GM12878 (cell line): ENCODE data around the gene FAM114A2. TPM values are rescaled to one million over a fixed set of nuclear protein-coding genes. Genes with fewer than 3 reads are reported as not detected.

Experiments used
- ATF7 ChIP-seq: fragments of 450-650 bp; IDR thresholded peaks from 2 replicates; pipeline ENCODE4 v1.6.1; 2016; ENCODE audit warnings: low read depth, mild to moderate bottlenecking
- BCL11A ChIP-seq: IDR thresholded peaks from 2 replicates; pipeline ENCODE4 v1.6.1; 2011; ENCODE audit warnings: low read depth, low read length
- BMI1 ChIP-seq: fragments of 450-650 bp; IDR thresholded peaks from 2 replicates; pipeline ENCODE4 v1.6.1; 2016; ENCODE audit warnings: mild to moderate bottlenecking, moderate library complexity, borderline replicate concordance
- CBX3 ChIP-seq: fragments of 200-600 bp; sonication (generic); IDR thresholded peaks from 2 replicates; pipeline ENCODE4 v1.6.1; 2016; ENCODE audit warnings: low read depth, borderline replicate concordance
- CHD2 ChIP-seq: IDR thresholded peaks from 2 replicates; pipeline ENCODE4 v1.6.1; 2011; ENCODE audit warnings: low read depth, low read length, improper control_type of control experiment, borderline replicate concordance
- ESRRA ChIP-seq: IDR thresholded peaks from 2 replicates; pipeline ENCODE4 v1.6.1; 2012; ENCODE audit warnings: mild to moderate bottlenecking, low read length, improper control_type of control experiment
- GATAD2B ChIP-seq: fragments of 450-650 bp; conservative IDR thresholded peaks from 2 replicates; pipeline ENCODE4 v1.6.1; 2017; ENCODE audit warnings: low read depth, mild to moderate bottlenecking, moderate library complexity
- HCFC1 ChIP-seq: fragments of 150-350 bp; IDR thresholded peaks from 2 replicates; pipeline ENCODE4 v1.6.1; 2014; ENCODE audit warnings: low read length
- MEF2B ChIP-seq: fragments of 450-650 bp; IDR thresholded peaks from 2 replicates; pipeline ENCODE4 v1.6.1; 2018; ENCODE audit warnings: mild to moderate bottlenecking, moderate library complexity; ENCODE audit not compliant: partially characterized antibody, poor library complexity, severe bottlenecking
- MTA3 ChIP-seq: IDR thresholded peaks from 2 replicates; pipeline ENCODE4 v1.6.1; 2012; ENCODE audit warnings: low read length, inconsistent platforms, borderline replicate concordance
- RAD51 ChIP-seq: fragments of 450-650 bp; IDR thresholded peaks from 2 replicates; pipeline ENCODE4 v1.6.1; 2016; ENCODE audit warnings: moderate library complexity, mild to moderate bottlenecking, inconsistent platforms
- SMAD5 ChIP-seq: IDR thresholded peaks from 2 replicates; pipeline ENCODE4 v1.6.1; 2016; ENCODE audit warnings: antibody characterized with exemption, low read depth
- SREBF2 ChIP-seq: IDR thresholded peaks from 2 replicates; pipeline ENCODE4 v1.6.1; 2012; ENCODE audit warnings: mild to moderate bottlenecking, low read length
- ZZZ3 ChIP-seq: IDR thresholded peaks from 2 replicates; pipeline ENCODE4 v1.6.1; 2011; ENCODE audit warnings: low read depth; ENCODE audit not compliant: control insufficient read depth, insufficient read length
- polyA plus RNA-seq, 11 experiments: library from polyadenylated mRNA; depleted of rRNA in 4 of 11; unstranded in 6 of 11; stranded (reverse) in 5 of 11; fragments of >200 nt; fragmentation: Nextera tagmentation in 4 of 11; fragmentation: Illumina TruSeq in 1 of 11; extraction: Ambion mirVana in 4 of 11; extraction: Trizol in 1 of 11; gene quantifications; 1 replicate in 1 of 11; 2 replicates in 10 of 11; pipeline versions ENCODE4 v1.2.1 to v1.2.3, GENCODE V29; 2011 to 2016; ENCODE audit warnings: inconsistent platforms in 2 of 11, missing spikeins in 2 of 11, low read depth in 1 of 11
- total RNA-seq, 4 experiments: library from RNA; depleted of rRNA in 3 of 4; stranded (reverse); fragments of >200 nt in 3 of 4; fragmentation: Illumina TruSeq in 1 of 4; extraction: Trizol in 1 of 4; gene quantifications; 2 replicates each; pipeline versions ENCODE4 v1.2.1 to v1.2.3, GENCODE V29; 2013 to 2021
- TF ChIP-seq, protein P1 (sequence below): fragments of 450-650 bp; IDR thresholded peaks from 2 replicates; pipeline ENCODE4 v1.6.1; 2017; ENCODE audit warnings: mild to moderate bottlenecking, moderate library complexity
- TF ChIP-seq, protein P2 (sequence below): fragments of 450-650 bp; IDR thresholded peaks from 2 replicates; pipeline ENCODE4 v1.6.1; 2017; ENCODE audit warnings: antibody characterized with exemption, mild to moderate bottlenecking, moderate library complexity
- TF ChIP-seq, protein P3 (sequence below): fragments of 450-650 bp; IDR thresholded peaks from 2 replicates; pipeline ENCODE4 v1.6.1; 2016; ENCODE audit warnings: mild to moderate bottlenecking, moderate library complexity, borderline replicate concordance

Gene FAM114A2
- total and polyA plus RNA-seq, 10 of the 15 experiments (the other 5 are each of a cell fraction or from before 2014, with no cell fraction given), result 16.8 to 32.8 (median 24.3) TPM

DNA sequence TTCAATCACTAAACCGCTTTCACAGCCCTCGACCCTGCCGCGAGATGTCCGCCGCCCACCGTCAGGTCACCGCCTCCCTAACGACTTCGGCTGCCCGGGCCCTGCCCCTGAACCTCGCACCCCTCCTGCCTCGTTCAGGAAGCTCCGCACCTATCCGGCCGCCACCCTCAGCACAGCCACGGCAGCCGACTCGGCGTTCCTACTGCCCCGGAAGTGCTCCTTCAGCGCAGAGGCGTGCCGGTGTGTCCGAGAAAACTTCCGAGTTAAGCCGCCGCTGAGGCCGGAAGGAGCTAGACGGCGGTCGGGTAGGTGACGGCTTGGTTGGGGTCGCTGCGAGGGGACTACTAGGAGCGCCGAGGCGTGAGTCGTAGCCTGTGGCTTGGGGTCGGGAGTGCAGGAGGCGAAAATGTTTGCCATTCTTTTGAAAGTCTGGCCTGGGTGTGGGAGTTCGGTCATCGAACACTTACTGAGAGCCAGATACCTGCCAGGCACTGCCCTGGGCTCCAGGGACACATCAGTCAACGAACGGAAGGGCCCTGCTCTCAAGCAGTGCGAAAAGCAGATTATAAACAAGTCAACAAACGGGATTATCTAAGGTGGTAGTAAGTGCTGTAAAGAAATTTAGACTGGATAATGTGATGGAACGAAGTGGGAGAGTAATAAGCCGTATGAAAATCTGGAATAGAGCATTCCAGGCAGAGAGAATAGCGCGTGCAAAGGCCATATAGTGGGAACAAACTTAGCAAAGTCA lies at the start of gene FAM114A2, which contains the start of gene MFAP3 (continued):
- TF ChIP-seq ESRRA, result 0 out of 2 replicates have a peak, but pooled peaks have one; percentile 22
- TF ChIP-seq MEF2B, result peak; percentile 50
- peak; percentile 85; the same call in 1 of the 2 replicates for TF ChIP-seq SMAD5
- TF ChIP-seq ATF7, result peak; percentile 33; the same call in 1 of the 2 replicates
- no peak for TF ChIP-seq CBX3
- no peak for TF ChIP-seq ZZZ3
- TF ChIP-seq GATAD2B, result peak; percentile 86
- TF ChIP-seq, protein P1, sequence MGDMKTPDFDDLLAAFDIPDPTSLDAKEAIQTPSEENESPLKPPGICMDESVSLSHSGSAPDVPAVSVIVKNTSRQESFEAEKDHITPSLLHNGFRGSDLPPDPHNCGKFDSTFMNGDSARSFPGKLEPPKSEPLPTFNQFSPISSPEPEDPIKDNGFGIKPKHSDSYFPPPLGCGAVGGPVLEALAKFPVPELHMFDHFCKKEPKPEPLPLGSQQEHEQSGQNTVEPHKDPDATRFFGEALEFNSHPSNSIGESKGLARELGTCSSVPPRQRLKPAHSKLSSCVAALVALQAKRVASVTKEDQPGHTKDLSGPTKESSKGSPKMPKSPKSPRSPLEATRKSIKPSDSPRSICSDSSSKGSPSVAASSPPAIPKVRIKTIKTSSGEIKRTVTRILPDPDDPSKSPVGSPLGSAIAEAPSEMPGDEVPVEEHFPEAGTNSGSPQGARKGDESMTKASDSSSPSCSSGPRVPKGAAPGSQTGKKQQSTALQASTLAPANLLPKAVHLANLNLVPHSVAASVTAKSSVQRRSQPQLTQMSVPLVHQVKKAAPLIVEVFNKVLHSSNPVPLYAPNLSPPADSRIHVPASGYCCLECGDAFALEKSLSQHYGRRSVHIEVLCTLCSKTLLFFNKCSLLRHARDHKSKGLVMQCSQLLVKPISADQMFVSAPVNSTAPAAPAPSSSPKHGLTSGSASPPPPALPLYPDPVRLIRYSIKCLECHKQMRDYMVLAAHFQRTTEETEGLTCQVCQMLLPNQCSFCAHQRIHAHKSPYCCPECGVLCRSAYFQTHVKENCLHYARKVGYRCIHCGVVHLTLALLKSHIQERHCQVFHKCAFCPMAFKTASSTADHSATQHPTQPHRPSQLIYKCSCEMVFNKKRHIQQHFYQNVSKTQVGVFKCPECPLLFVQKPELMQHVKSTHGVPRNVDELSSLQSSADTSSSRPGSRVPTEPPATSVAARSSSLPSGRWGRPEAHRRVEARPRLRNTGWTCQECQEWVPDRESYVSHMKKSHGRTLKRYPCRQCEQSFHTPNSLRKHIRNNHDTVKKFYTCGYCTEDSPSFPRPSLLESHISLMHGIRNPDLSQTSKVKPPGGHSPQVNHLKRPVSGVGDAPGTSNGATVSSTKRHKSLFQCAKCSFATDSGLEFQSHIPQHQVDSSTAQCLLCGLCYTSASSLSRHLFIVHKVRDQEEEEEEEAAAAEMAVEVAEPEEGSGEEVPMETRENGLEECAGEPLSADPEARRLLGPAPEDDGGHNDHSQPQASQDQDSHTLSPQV, result no peak
- TF ChIP-seq, protein P2, sequence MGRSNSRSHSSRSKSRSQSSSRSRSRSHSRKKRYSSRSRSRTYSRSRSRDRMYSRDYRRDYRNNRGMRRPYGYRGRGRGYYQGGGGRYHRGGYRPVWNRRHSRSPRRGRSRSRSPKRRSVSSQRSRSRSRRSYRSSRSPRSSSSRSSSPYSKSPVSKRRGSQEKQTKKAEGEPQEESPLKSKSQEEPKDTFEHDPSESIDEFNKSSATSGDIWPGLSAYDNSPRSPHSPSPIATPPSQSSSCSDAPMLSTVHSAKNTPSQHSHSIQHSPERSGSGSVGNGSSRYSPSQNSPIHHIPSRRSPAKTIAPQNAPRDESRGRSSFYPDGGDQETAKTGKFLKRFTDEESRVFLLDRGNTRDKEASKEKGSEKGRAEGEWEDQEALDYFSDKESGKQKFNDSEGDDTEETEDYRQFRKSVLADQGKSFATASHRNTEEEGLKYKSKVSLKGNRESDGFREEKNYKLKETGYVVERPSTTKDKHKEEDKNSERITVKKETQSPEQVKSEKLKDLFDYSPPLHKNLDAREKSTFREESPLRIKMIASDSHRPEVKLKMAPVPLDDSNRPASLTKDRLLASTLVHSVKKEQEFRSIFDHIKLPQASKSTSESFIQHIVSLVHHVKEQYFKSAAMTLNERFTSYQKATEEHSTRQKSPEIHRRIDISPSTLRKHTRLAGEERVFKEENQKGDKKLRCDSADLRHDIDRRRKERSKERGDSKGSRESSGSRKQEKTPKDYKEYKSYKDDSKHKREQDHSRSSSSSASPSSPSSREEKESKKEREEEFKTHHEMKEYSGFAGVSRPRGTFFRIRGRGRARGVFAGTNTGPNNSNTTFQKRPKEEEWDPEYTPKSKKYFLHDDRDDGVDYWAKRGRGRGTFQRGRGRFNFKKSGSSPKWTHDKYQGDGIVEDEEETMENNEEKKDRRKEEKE, result no peak
- TF ChIP-seq BCL11A, result no peak
- TF ChIP-seq CHD2, result peak; percentile 74; the same call in 1 of the 2 replicates
- TF ChIP-seq MTA3, result peak; percentile 66; the same call in 1 of the 2 replicates
- peak; percentile 79 for TF ChIP-seq HCFC1
- TF ChIP-seq, protein P3, sequence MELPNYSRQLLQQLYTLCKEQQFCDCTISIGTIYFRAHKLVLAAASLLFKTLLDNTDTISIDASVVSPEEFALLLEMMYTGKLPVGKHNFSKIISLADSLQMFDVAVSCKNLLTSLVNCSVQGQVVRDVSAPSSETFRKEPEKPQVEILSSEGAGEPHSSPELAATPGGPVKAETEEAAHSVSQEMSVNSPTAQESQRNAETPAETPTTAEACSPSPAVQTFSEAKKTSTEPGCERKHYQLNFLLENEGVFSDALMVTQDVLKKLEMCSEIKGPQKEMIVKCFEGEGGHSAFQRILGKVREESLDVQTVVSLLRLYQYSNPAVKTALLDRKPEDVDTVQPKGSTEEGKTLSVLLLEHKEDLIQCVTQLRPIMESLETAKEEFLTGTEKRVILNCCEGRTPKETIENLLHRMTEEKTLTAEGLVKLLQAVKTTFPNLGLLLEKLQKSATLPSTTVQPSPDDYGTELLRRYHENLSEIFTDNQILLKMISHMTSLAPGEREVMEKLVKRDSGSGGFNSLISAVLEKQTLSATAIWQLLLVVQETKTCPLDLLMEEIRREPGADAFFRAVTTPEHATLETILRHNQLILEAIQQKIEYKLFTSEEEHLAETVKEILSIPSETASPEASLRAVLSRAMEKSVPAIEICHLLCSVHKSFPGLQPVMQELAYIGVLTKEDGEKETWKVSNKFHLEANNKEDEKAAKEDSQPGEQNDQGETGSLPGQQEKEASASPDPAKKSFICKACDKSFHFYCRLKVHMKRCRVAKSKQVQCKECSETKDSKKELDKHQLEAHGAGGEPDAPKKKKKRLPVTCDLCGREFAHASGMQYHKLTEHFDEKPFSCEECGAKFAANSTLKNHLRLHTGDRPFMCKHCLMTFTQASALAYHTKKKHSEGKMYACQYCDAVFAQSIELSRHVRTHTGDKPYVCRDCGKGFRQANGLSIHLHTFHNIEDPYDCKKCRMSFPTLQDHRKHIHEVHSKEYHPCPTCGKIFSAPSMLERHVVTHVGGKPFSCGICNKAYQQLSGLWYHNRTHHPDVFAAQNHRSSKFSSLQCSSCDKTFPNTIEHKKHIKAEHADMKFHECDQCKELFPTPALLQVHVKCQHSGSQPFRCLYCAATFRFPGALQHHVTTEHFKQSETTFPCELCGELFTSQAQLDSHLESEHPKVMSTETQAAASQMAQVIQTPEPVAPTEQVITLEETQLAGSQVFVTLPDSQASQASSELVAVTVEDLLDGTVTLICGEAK, result peak; percentile 98
- TF ChIP-seq SREBF2, result no peak
- no peak for TF ChIP-seq RAD51
- TF ChIP-seq BMI1, result no peak
